SU-DHL-6 (cell line): ENCODE measurements around the gene KCNAB2.

Source experiments
- H2AFZ ChIP-seq: fragments of 200-600 bp; sonication (generic); 2 replicates; pipeline ENCODE4 v1.6.1; 2014; ENCODE audit warnings: low read depth, mild to moderate bottlenecking, moderate library complexity, mixed read lengths, antibody characterized with exemption, low read length; ENCODE audit not compliant: severe bottlenecking
- H3F3A ChIP-seq: fragments of 200-600 bp; shearing (Covaris generic); 2 replicates; pipeline ENCODE4 v1.6.0; 2016; ENCODE audit warnings: antibody characterized with exemption, mild to moderate bottlenecking; ENCODE audit not compliant: insufficient read depth
- H3K27ac ChIP-seq: fragments of 200-600 bp; sonication (generic); 2 replicates; pipeline ENCODE4 v1.5.1; 2016; ENCODE audit warnings: low read depth, mild to moderate bottlenecking, low read length, moderate library complexity, mixed read lengths
- H3K27me3 ChIP-seq: fragments of 200-600 bp; sonication (generic), shearing (Covaris generic); 2 replicates; pipeline ENCODE4 v1.6.0; 2014; ENCODE audit warnings: mild to moderate bottlenecking, low read length
- H3K36me3 ChIP-seq: fragments of 200-600 bp; sonication (generic); 2 replicates; pipeline ENCODE4 v1.6.1; 2014; ENCODE audit warnings: mild to moderate bottlenecking, low read length, mixed read lengths
- H3K4me2 ChIP-seq: fragments of 300-600, 200-600 bp; shearing (Covaris generic), sonication (generic); 2 replicates; pipeline ENCODE4 v1.6.0; 2014; ENCODE audit warnings: low read length, low read depth, mild to moderate bottlenecking; ENCODE audit not compliant: poor library complexity, severe bottlenecking
- H3K4me3 ChIP-seq: fragments of 200-600 bp; sonication (generic); 2 replicates; pipeline ENCODE4 v1.5.1; 2014; ENCODE audit warnings: antibody characterized with exemption, low read length, mild to moderate bottlenecking, mixed read lengths; ENCODE audit not compliant: insufficient read depth, poor library complexity, severe bottlenecking
- H3K79me2 ChIP-seq: fragments of 200-600 bp; sonication (generic); 2 replicates; pipeline ENCODE4 v1.6.1; 2014; ENCODE audit warnings: mild to moderate bottlenecking, low read length, moderate library complexity; ENCODE audit not compliant: insufficient read depth
- H3K9ac ChIP-seq: fragments of 200-600 bp; sonication (generic); 2 replicates; pipeline ENCODE4 v1.7.0; 2014; ENCODE audit warnings: mild to moderate bottlenecking, low read length
- H3K9me2 ChIP-seq: fragments of 200-600 bp; sonication (generic); replicated peaks from 2 replicates; pipeline ENCODE4 v1.6.1; 2014; ENCODE audit warnings: low read length; ENCODE audit not compliant: insufficient read depth
- H3K9me3 ChIP-seq: fragments of 200-600 bp; sonication (generic); 2 replicates; pipeline ENCODE4 v1.6.1; 2014; ENCODE audit warnings: low read length, mixed read lengths; ENCODE audit not compliant: insufficient read depth
- H4K20me1 ChIP-seq: fragments of 200-600 bp; sonication (generic); 2 replicates; pipeline ENCODE4 v1.6.1; 2014; ENCODE audit warnings: low read depth, mild to moderate bottlenecking, antibody characterized with exemption, low read length, moderate library complexity, mixed read lengths
- EZH2phosphoT487 ChIP-seq: fragments of 200-600 bp; sonication (generic), shearing (Covaris generic); conservative IDR thresholded peaks from 2 replicates; pipeline ENCODE4 v1.6.1; 2018; ENCODE audit warnings: mild to moderate bottlenecking, antibody characterized with exemption, low read length, moderate library complexity, mixed read lengths
- TF ChIP-seq, protein P1 (sequence below): fragments of 200-600 bp; sonication (generic); IDR thresholded peaks from one replicate; pipeline ENCODE4 v1.5.1; 2017; ENCODE audit warnings: antibody characterized with exemption, mild to moderate bottlenecking, low read length, moderate library complexity; ENCODE audit not compliant: insufficient read depth, poor library complexity, severe bottlenecking

Gene KCNAB2

DNA sequence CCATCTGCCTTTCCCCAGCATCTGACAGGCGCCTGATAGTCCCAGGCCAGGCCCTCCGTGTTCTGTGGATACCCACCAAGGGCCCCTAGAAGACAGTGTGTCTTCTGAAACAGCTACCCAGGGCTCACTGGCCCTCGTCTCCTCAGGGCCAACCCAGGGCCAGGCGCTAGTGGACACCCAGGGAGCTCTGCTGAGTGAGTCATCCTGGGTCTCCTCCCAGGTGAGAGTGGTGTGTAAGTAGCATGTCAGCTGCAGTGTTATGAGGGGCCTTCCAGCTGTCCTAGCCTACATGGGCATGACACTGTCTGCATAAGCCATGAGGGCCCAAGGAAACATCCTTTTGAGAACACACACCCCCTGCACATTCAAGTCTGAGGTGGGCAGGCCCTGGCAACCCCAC, 97.7 kb downstream of the KCNAB2 start:
- no peak overlapping the region for H3K4me2 ChIP-seq
- no peaks in the 10 kb centered on the region for H3K9me2 ChIP-seq
- no peaks in the 10 kb centered on the region for H3F3A ChIP-seq
- H3K9me3 ChIP-seq = no peaks in the 10 kb centered on the region
- H3K4me3 ChIP-seq = no peak overlapping the region
- H2AFZ ChIP-seq = no peak overlapping the region
- TF ChIP-seq, protein P1, sequence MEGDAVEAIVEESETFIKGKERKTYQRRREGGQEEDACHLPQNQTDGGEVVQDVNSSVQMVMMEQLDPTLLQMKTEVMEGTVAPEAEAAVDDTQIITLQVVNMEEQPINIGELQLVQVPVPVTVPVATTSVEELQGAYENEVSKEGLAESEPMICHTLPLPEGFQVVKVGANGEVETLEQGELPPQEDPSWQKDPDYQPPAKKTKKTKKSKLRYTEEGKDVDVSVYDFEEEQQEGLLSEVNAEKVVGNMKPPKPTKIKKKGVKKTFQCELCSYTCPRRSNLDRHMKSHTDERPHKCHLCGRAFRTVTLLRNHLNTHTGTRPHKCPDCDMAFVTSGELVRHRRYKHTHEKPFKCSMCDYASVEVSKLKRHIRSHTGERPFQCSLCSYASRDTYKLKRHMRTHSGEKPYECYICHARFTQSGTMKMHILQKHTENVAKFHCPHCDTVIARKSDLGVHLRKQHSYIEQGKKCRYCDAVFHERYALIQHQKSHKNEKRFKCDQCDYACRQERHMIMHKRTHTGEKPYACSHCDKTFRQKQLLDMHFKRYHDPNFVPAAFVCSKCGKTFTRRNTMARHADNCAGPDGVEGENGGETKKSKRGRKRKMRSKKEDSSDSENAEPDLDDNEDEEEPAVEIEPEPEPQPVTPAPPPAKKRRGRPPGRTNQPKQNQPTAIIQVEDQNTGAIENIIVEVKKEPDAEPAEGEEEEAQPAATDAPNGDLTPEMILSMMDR = no peak
- no peak for TF ChIP-seq EZH2phosphoT487
- no peaks in the 10 kb centered on the region for H4K20me1 ChIP-seq
- H3K79me2 ChIP-seq = no peaks in the 10 kb centered on the region
- no peaks in the 10 kb centered on the region for H3K27me3 ChIP-seq
- no peak overlapping the region for H3K9ac ChIP-seq
- no peak overlapping the region for H3K27ac ChIP-seq
- H3K36me3 ChIP-seq = no peaks in the 10 kb centered on the region

DNA sequence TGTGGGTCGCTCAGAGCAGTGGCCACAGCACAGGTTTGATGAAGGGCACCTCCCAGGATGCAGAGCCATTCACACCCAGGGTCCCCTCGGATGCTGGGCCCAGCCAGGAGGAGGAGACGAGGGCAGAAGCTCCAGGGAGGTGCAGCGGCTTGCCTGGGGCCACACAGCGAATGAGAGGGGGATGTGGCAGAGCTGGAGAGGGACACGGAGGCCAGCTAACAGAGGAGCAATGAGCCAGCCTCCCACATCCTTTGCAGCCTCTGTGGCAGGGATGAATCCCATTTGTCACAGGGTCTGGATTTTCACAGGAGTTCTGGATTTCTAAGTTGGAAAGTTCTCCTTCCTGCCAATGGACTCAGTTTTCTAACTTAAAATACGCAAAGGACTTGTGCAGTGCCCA, 98.5 kb downstream of the KCNAB2 start:
- Histone ChIP-seq H3F3A (no peaks in the 10 kb centered on the region), H3K79me2 (no peaks in the 10 kb centered on the region), H3K9me2 (no peaks in the 10 kb centered on the region), H3K27me3 (no peaks in the 10 kb centered on the region), H3K4me3 (no peak overlapping the region), H2AFZ (no peak overlapping the region), H3K4me2 (no peak overlapping the region), H3K9me3 (no peaks in the 10 kb centered on the region), H3K9ac (no peak overlapping the region), H3K36me3 (no peaks in the 10 kb centered on the region), H4K20me1 (no peaks in the 10 kb centered on the region), H3K27ac (no peak overlapping the region)
- TF ChIP-seq, protein P1 = no peak
- no peak for TF ChIP-seq EZH2phosphoT487

DNA sequence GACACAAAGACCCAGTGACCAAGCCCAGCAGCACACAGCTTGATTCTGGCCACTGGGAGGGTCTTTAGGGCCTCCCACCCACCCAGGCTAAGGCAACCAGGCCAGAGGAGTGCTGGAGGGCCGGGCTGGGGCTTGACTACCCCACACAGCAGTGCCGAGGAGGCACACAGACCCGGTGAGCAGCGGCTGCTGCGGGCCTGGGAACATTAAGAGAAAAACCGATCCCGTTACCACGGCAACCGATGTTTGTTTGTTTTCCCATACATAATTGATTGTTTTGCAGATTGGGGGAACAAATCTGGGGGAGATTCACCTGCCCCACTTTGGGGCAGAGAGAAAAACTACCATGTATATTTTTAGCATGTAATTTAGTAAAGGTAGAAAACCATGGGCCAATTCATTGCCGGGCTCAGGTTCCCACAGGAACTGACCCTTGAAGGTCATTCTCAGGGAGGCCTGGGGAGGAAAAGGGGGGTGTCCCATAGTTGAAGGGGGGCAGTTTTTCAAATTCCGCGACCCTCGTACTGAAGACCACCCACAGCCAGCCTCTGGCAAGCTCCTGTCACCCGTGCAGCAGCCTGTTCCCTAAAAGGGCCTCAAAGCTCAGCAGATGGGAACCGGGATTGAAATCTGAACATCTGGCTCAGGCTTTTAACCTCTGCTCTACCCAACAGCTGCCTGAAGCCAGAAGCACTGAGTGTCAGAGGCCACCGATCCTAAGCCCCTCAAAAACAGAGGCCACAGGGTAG, 99.1 kb downstream of the KCNAB2 start:
- no peaks in the 10 kb centered on the region for H3K79me2 ChIP-seq
- H3K4me2 ChIP-seq = no peak overlapping the region
- H3K4me3 ChIP-seq = no peak overlapping the region
- no peaks in the 10 kb centered on the region for H3K9me2 ChIP-seq
- no peak overlapping the region for H2AFZ ChIP-seq
- H3K36me3 ChIP-seq = no peaks in the 10 kb centered on the region
- no peaks in the 10 kb centered on the region for H3K9me3 ChIP-seq
- no peak overlapping the region for H3K27ac ChIP-seq
- TF ChIP-seq EZH2phosphoT487 = no peak
- TF ChIP-seq, protein P1 = no peak
- H3K27me3 ChIP-seq = no peaks in the 10 kb centered on the region
- no peak overlapping the region for H3K9ac ChIP-seq
- H3F3A ChIP-seq = no peaks in the 10 kb centered on the region
- no peaks in the 10 kb centered on the region for H4K20me1 ChIP-seq

DNA sequence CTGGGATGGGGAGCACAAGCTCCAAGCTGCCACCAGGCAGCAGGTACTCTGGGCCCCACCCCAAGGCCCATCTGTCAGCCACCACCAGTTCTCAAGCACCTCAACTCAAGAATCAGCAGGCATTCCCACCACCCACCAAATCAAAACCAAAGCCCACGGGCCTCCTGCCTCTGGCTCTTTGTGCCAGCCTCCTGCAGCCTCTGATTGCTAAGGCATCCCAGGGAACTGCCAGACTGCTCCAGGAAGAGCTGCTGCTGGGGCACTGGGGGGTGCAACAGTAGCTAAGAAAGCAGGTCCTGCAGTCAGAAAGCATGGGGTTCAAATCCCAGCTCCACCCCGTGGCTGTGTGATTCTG, 99.7 kb downstream of the KCNAB2 start:
- H3K9ac ChIP-seq = no peak overlapping the region
- no peaks in the 10 kb centered on the region for H3K79me2 ChIP-seq
- H3K27ac ChIP-seq = no peak overlapping the region
- H3K4me3 ChIP-seq = no peak overlapping the region
- H2AFZ ChIP-seq = no peak overlapping the region
- no peaks in the 10 kb centered on the region for H3K27me3 ChIP-seq
- no peaks in the 10 kb centered on the region for H3K9me3 ChIP-seq
- no peaks in the 10 kb centered on the region for H3F3A ChIP-seq
- no peaks in the 10 kb centered on the region for H3K36me3 ChIP-seq
- no peaks in the 10 kb centered on the region for H3K9me2 ChIP-seq
- no peaks in the 10 kb centered on the region for H4K20me1 ChIP-seq
- no peak overlapping the region for H3K4me2 ChIP-seq
- TF ChIP-seq, protein P1 = no peak
- TF ChIP-seq EZH2phosphoT487 = no peak
